ENCODE measurements around the gene MED26.
A peak's percentile ranks its signal among the peaks of the same experiment; 100 is the strongest.

The MED26 gene

DNA sequence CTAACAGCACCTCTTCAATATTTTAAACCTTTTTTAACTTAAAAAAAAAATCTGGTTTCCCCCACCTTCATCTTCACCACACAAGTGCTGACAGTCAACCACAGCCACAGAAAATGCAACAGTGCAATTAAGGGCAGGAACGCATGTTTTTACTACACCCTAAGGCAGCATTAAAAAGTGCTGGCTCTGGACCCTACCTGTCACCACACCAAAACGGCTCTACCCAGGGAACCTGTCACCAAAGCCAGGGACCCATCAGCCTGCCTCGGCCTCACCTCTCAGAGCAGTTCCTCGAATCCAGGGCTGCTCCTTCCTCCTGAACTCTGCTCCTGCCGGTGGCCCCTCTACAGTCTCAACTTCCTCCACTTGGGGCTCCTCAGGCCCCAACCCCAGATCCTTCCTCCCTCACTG, 33.3 kb downstream of the MED26 start:
- Mint-ChIP-seq H3K9me3 (no peaks in the 10 kb centered on the region), H3K4me3 (peak overlapping the region; percentile 69), H3K27ac (peak overlapping the region; percentile 85), H3K36me3 (ENCODE audit: low read depth) (peaks cover 14% of the 10 kb centered on the region), H3K4me1 (ENCODE audit: low read depth) (peaks cover 82% of the 10 kb centered on the region), H3K27me3 (no peaks in the 10 kb centered on the region)
- DNase-seq = peak; percentile 52

GRCh38 chr19:16594131-16594586, 33.8 kb downstream of the MED26 start:
- no peaks in the 10 kb centered on the region for H3K9me3 Mint-ChIP-seq
- peak overlapping the region; percentile 69 for H3K4me3 Mint-ChIP-seq
- H3K36me3 Mint-ChIP-seq (ENCODE audit: low read depth) = peaks cover 14% of the 10 kb centered on the region
- peak; percentile 55 for DNase-seq
- H3K4me1 Mint-ChIP-seq (ENCODE audit: low read depth) = peaks cover 86% of the 10 kb centered on the region
- H3K27ac Mint-ChIP-seq = peak overlapping the region; percentile 85
- no peaks in the 10 kb centered on the region for H3K27me3 Mint-ChIP-seq

DNA sequence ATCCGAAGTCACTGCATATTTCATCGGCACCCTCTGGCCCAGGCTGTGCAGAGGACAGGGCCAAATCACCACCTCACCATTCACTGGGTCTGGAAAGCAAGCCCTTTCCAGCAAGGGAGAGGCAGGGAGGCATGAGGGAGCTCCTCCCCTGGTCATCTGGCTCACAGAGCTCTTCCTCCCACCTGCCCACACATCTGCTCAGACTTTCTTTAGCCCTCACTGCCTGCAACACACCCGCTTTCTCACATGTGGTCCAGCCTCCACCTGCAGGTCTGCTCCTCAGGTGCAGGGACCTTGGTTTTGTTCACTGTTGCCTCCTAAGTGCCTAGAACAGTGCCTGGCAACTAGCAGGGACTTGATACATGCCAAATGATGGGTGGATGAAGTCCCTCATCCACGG, 34.8 kb downstream of the MED26 start:
- peaks cover 88% of the 10 kb centered on the region for H3K4me1 Mint-ChIP-seq (ENCODE audit: low read depth)
- no peak for DNase-seq
- H3K27ac Mint-ChIP-seq = peak overlapping the region; percentile 85
- H3K27me3 Mint-ChIP-seq = no peaks in the 10 kb centered on the region
- H3K9me3 Mint-ChIP-seq = no peaks in the 10 kb centered on the region
- peaks cover 10% of the 10 kb centered on the region for H3K36me3 Mint-ChIP-seq (ENCODE audit: low read depth)
- no peak overlapping the region for H3K4me3 Mint-ChIP-seq

DNA sequence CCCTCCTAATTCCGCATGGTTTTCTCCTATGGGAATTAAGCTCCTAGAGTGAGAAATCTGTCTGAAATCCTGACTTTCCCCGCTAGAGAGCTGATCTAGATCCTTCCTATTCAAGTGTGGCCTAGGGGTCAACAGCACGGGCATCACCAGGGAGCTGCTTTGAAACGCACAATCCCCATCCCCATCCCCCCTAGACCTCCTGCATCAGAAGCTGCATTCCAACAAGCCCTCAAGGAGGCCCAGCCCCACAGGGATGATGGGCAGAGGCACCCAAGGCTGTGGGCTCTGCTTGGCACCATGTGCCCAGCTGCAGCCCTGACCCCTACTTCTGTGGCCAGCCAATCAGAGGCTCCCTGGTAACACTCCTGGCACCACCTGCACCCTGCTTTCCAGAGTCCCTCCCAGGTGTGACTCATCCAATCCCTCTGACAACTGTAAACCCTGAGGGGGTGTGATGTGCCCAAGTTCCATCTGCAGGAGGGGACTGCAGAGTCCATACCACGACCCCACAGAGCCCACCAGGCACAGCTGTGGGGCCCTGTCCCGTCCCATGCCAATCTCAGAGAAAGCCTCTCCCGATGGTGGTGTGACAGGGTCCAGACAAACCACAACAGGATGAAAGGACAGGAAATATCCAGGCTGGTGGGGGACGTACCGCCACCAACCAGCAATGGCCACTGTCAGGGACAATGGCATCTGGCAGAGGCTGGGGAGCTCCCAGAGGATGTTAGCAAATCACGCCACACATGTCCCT, 36.0 kb downstream of the MED26 start:
- Mint-ChIP-seq H3K9me3 (no peaks in the 10 kb centered on the region), H3K4me1 (ENCODE audit: low read depth) (peaks cover 92% of the 10 kb centered on the region), H3K27ac (no peak overlapping the region), H3K4me3 (no peak overlapping the region), H3K27me3 (no peaks in the 10 kb centered on the region), H3K36me3 (ENCODE audit: low read depth) (peaks cover 7% of the 10 kb centered on the region)
- DNase-seq = no peak

DNA sequence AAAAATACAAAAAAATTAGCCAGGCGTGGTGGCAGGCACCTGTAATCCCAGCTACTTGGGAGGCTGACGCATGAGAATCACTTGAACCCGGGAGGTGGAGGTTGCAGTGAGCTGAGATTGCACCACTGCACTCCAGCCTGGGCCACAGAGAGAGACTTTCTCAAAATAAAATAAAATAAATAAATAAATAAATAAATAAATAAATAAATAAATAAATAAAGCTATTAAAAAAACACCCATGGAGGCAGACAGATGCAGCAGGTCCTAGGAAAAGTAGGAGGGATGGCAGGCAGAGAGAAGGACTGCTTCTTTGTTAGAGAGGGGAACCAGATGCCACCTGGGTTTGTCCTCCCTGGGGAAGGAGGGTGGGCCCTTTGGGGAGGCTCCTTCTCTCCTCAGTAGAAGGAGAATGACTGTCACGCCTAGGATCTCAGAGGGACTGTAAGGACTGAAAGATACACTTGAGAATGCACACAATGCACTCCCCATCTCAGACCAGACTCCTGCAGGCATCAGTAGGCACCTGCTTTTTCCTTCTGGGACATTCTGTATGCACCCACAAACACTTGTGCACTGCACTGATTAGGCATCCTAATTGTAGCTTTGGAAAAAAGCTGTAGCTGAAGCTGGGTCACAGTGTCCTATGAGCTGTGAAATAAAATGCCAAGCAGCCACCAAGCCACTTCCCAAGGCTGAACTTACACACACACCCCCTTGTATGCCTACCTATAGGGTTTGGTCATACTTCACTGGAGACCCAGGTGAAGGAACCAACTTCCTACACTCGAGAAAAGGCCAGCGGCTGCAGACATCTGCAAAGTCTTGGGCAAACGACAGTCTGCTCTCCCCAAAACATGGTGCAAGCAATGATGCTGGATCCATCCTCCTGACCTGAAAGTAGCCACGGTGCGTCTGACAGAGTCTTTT, 36.9 kb downstream of the MED26 start:
- H3K4me3 Mint-ChIP-seq = no peak overlapping the region
- H3K27me3 Mint-ChIP-seq = no peaks in the 10 kb centered on the region
- H3K36me3 Mint-ChIP-seq (ENCODE audit: low read depth) = peaks cover 11% of the 10 kb centered on the region
- peaks cover 93% of the 10 kb centered on the region for H3K4me1 Mint-ChIP-seq (ENCODE audit: low read depth)
- no peak for DNase-seq
- H3K27ac Mint-ChIP-seq = no peak overlapping the region
- H3K9me3 Mint-ChIP-seq = no peaks in the 10 kb centered on the region

GRCh38 chr19:16589917-16590316, 38.1 kb downstream of the MED26 start:
- H3K36me3 Mint-ChIP-seq (ENCODE audit: low read depth) = peaks cover 23% of the 10 kb centered on the region
- no peak for DNase-seq
- no peaks in the 10 kb centered on the region for H3K27me3 Mint-ChIP-seq
- H3K27ac Mint-ChIP-seq = peak overlapping the region; percentile 84
- H3K9me3 Mint-ChIP-seq = no peaks in the 10 kb centered on the region
- H3K4me1 Mint-ChIP-seq (ENCODE audit: low read depth) = peaks cover 93% of the 10 kb centered on the region
- no peak overlapping the region for H3K4me3 Mint-ChIP-seq

GRCh38 chr19:16588824-16589577, 39.0 kb downstream of the MED26 start:
- peaks cover 91% of the 10 kb centered on the region for H3K4me1 Mint-ChIP-seq (ENCODE audit: low read depth)
- H3K27me3 Mint-ChIP-seq = no peaks in the 10 kb centered on the region
- no peaks in the 10 kb centered on the region for H3K9me3 Mint-ChIP-seq
- peaks cover 29% of the 10 kb centered on the region for H3K36me3 Mint-ChIP-seq (ENCODE audit: low read depth)
- H3K27ac Mint-ChIP-seq = peak overlapping the region; percentile 91
- H3K4me3 Mint-ChIP-seq = peak overlapping the region; percentile 84
- no peak for DNase-seq

DNA sequence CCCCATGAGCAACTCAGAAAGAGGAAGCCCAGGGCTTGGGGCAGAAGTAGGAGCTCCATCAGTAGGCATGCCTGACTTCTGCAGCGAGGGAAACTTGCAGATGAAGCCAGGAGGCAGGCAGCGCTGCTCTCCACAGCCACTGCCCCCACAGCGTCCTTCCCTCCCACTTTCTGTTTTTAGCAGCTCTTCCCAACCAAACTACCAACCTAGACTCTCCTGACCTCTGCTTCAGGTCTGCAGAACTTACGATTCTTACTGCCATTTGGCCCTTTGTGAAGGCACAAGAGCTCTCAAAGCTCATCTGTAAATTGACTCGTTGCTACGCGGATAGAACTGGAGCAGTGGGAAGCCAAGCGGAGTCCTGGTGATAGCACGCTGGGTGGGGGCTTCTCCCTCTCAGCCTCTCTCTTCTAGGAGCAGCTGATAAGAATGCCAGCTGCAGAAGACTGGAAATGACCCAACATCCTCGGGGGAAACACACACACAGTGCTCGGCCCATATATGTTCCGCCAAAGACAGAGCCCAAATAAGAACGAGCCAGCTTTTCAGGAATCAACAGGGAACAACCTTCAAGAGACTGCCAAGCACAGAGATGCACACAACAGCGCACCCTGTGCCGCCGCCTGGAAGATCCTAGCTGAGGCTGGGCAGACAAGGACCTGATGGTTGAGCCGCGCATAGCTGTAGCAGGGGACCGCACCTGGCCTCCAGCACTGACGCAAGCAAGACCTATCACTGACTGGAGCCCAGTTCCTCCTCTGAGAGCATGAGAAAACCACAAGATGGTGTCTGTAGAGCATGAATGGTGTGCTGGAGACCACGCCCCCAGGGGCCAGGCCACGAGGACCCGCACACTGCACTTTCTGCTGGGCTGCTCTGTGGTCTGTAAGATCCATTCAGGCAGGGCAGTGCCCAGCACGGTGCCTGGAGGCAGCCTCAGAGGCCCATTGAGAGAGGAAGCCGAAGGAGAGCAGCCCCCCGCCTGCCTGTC, 39.9 kb downstream of the MED26 start:
- peak; percentile 70 for DNase-seq
- peaks cover 91% of the 10 kb centered on the region for H3K4me1 Mint-ChIP-seq (ENCODE audit: low read depth)
- peaks cover 26% of the 10 kb centered on the region for H3K36me3 Mint-ChIP-seq (ENCODE audit: low read depth)
- H3K27ac Mint-ChIP-seq = peak overlapping the region; percentile 91
- H3K9me3 Mint-ChIP-seq = no peaks in the 10 kb centered on the region
- H3K4me3 Mint-ChIP-seq = peak overlapping the region; percentile 84
- H3K27me3 Mint-ChIP-seq = no peaks in the 10 kb centered on the region

- Mint-ChIP-seq H3K9me3 (no peaks in the 10 kb centered on the region), H3K27ac (peak overlapping the region; percentile 91), H3K36me3 (ENCODE audit: low read depth) (peaks cover 29% of the 10 kb centered on the region), H3K4me3 (peak overlapping the region; percentile 84), H3K27me3 (no peaks in the 10 kb centered on the region), H3K4me1 (ENCODE audit: low read depth) (peaks cover 92% of the 10 kb centered on the region)
- peak; percentile 72 for DNase-seq
Measured at GRCh38 chr19:16586991-16587832, 40.8 kb downstream of the MED26 start.

DNA sequence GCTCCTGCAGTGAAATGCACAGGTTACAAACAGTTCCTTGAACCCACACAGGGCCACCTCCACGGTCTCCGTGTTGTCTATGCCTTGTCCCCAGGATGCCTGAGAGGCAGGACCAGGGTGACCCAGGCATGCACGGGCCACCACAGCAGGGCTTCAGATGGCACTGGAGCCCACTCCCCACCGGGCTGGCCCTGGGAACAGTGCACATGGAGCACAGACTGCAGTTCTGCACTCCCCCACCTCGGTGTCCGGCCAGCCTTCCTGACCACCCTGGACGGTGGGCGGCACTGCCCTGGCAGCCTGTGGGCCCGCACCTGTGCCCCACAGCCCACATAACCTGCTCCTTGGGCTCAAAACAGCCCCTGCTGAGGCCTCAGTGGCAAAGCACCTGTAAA, 41.5 kb downstream of the MED26 start:
- Mint-ChIP-seq H3K4me3 (peak overlapping the region; percentile 84), H3K4me1 (ENCODE audit: low read depth) (peaks cover 91% of the 10 kb centered on the region), H3K27me3 (no peaks in the 10 kb centered on the region), H3K9me3 (no peaks in the 10 kb centered on the region), H3K36me3 (ENCODE audit: low read depth) (peaks cover 35% of the 10 kb centered on the region), H3K27ac (peak overlapping the region; percentile 91)
- no peak for DNase-seq

- peaks cover 89% of the 10 kb centered on the region for H3K4me1 Mint-ChIP-seq (ENCODE audit: low read depth)
Measured at GRCh38 chr19:16585808-16586476, 42.1 kb downstream of the MED26 start.

GRCh38 chr19:16585094-16585801, 42.8 kb downstream of the MED26 start:
- H3K9me3 Mint-ChIP-seq = no peaks in the 10 kb centered on the region
- peaks cover 41% of the 10 kb centered on the region for H3K36me3 Mint-ChIP-seq (ENCODE audit: low read depth)
- H3K27ac Mint-ChIP-seq = peak overlapping the region; percentile 91

More at GRCh38 chr19:16585808-16586476, 42.1 kb downstream of the MED26 start:
- H3K27me3 Mint-ChIP-seq = no peaks in the 10 kb centered on the region
- H3K4me3 Mint-ChIP-seq = peak overlapping the region; percentile 84
- H3K9me3 Mint-ChIP-seq = no peaks in the 10 kb centered on the region
- peaks cover 37% of the 10 kb centered on the region for H3K36me3 Mint-ChIP-seq (ENCODE audit: low read depth)
- H3K27ac Mint-ChIP-seq = peak overlapping the region; percentile 91
- DNase-seq = peak; percentile 54

More at GRCh38 chr19:16585094-16585801, 42.8 kb downstream of the MED26 start:
- Mint-ChIP-seq H3K27me3 (no peaks in the 10 kb centered on the region), H3K4me1 (ENCODE audit: low read depth) (peaks cover 88% of the 10 kb centered on the region), H3K4me3 (peak overlapping the region; percentile 84)
- peak; percentile 42 for DNase-seq

All from activated T-cell treated with anti-CD3 and anti-CD28 coated beads, Interleukin-2, amount 50 U/mL, for 24 hours (primary cell).